ENCODE measurements around the gene TMPRSS15. TPM values are rescaled to one million over a fixed set of nuclear protein-coding genes. Genes with fewer than 3 reads are reported as not detected.
"Not testable (repeated sequence)": the region's sequence is repeated elsewhere in the genome, so short reads cannot be mapped to it uniquely, and the experiment has no call there.

Gene TMPRSS15
- total and polyA plus RNA-seq, 7 donors: not detected

GRCh38 chr21:18409579-18409978 is 6.0 kb upstream of the TMPRSS15 start:
- no peaks in the 10 kb centered on the region for H3K9me3 ChIP-seq
- H3K27ac ChIP-seq: no peak overlapping the region
- 93 to 100% methylated on average over 1 of the region's 1 CpG for WGBS, 2 donors
- intact Hi-C loops (cut with DNase I): no loop called here
- no peak for DNase-seq
- no peaks in the 10 kb centered on the region for H3K36me3 ChIP-seq
- no peak for TF ChIP-seq POLR2AphosphoS5 (IDR thresholded peaks at IDR 0.05)
- no peak for TF ChIP-seq EP300 (IDR thresholded peaks at IDR 0.05)
- TF ChIP-seq POLR2A (IDR thresholded peaks at IDR 0.05): no peak
- no peak for TF ChIP-seq CTCF (IDR thresholded peaks at IDR 0.05)
- no peak overlapping the region for H3K4me3 ChIP-seq
- H3K4me1 ChIP-seq: no peaks in the 10 kb centered on the region
- no peaks in the 10 kb centered on the region for H3K27me3 ChIP-seq

GRCh38 chr21:18398843-18399242 is 4.7 kb downstream of the TMPRSS15 start:
- intact Hi-C loops (cut with DNase I): no loop called here
- no peak for DNase-seq
- no peak overlapping the region for H3K27ac ChIP-seq
- H3K9me3 ChIP-seq: no peaks in the 10 kb centered on the region
- H3K4me1 ChIP-seq: no peaks in the 10 kb centered on the region
- no peaks in the 10 kb centered on the region for H3K36me3 ChIP-seq
- H3K4me3 ChIP-seq: no peak overlapping the region
- no peaks in the 10 kb centered on the region for H3K27me3 ChIP-seq
- WGBS, 2 donors: 88 to 90% methylated on average over 5 of the region's 5 CpGs
- TF ChIP-seq EP300 (IDR thresholded peaks at IDR 0.05): no peak
- no peak for TF ChIP-seq POLR2AphosphoS5 (IDR thresholded peaks at IDR 0.05)
- no peak for TF ChIP-seq POLR2A (IDR thresholded peaks at IDR 0.05)
- TF ChIP-seq CTCF (IDR thresholded peaks at IDR 0.05): no peak

GRCh38 chr21:18387994-18388393 is 15.6 kb downstream of the TMPRSS15 start:
- Histone ChIP-seq H3K4me3 (no peak overlapping the region), H3K4me1 (no peaks in the 10 kb centered on the region), H3K36me3 (no peaks in the 10 kb centered on the region), H3K27ac (no peak overlapping the region), H3K27me3 (no peaks in the 10 kb centered on the region), H3K9me3 (peaks cover 0 to 4% (median 0%) of the 10 kb centered on the region in 4 donors)
- intact Hi-C loops (cut with DNase I): no loop called here
- TF ChIP-seq POLR2A (IDR thresholded peaks at IDR 0.05) (no peak), EP300 (IDR thresholded peaks at IDR 0.05) (no peak), POLR2AphosphoS5 (IDR thresholded peaks at IDR 0.05) (no peak), CTCF (IDR thresholded peaks at IDR 0.05) (no peak)
- no peak for DNase-seq
- 8 to 26% methylated on average over 2 of the region's 2 CpGs for WGBS, 2 donors

GRCh38 chr21:18384771-18385170 is 18.8 kb downstream of the TMPRSS15 start:
- H3K4me1 ChIP-seq: no peaks in the 10 kb centered on the region
- TF ChIP-seq EP300 (IDR thresholded peaks at IDR 0.05): no peak
- no peak for TF ChIP-seq CTCF (IDR thresholded peaks at IDR 0.05)
- no peak for TF ChIP-seq POLR2A (IDR thresholded peaks at IDR 0.05)
- TF ChIP-seq POLR2AphosphoS5 (IDR thresholded peaks at IDR 0.05): no peak
- WGBS, 2 donors: 3 to 16% methylated on average over 1 of the region's 1 CpG
- intact Hi-C loops (cut with DNase I): no loop called here
- H3K27ac ChIP-seq: no peak overlapping the region
- DNase-seq: no peak
- H3K27me3 ChIP-seq: no peaks in the 10 kb centered on the region
- H3K4me3 ChIP-seq: no peak overlapping the region
- H3K9me3 ChIP-seq: no peaks in the 10 kb centered on the region
- no peaks in the 10 kb centered on the region for H3K36me3 ChIP-seq

GRCh38 chr21:18382934-18383619 is 20.5 kb downstream of the TMPRSS15 start:
- H3K4me1 ChIP-seq; H3K36me3 ChIP-seq; intact Hi-C loops (cut with DNase I); H3K27ac ChIP-seq; H3K4me3 ChIP-seq; H3K9me3 ChIP-seq; H3K27me3 ChIP-seq; DNase-seq: not testable (repeated sequence)
- WGBS, 2 donors: 88 to 90% methylated on average over 4 of the region's 4 CpGs

Measured in sigmoid colon (tissue), 7 donors.